HCT116 (cell line): Measurements from ENCODE around the gene SLC2A13. TPM values are rescaled to one million over a fixed set of nuclear protein-coding genes. Genes with fewer than 3 reads are reported as not detected.

Experiments
- ATAC-seq: fragments of 200-7000 bp; cut with Tn5 transposase; 2 replicates; pipeline ENCODE4 v1.9.1; 2020; ENCODE audit warnings: mild to moderate bottlenecking, moderate library complexity
- BruUV-seq: library from RNA; stranded (reverse); fragments of 400-500 nt; replicated peaks from 2 replicates; lab custom pipeline; 2021; lab: Mats Ljungman, UMichigan
- CTCF ChIA-PET: fragments of 300-600 bp; sonication (Branson Sonifier 250); formaldehyde crosslinking; loops from one replicate; lab custom pipeline; 2021; ENCODE audit warnings: antibody characterized with exemption; lab: Charles Lee
- POLR2A ChIA-PET: fragments of 300-600, 350-600 bp; sonication (Branson Sonifier 250); formaldehyde crosslinking; loops from one replicate; lab custom pipeline; 2021; ENCODE audit warnings: antibody characterized with exemption; lab: Charles Lee
- RAD21 ChIA-PET, 2 experiments: fragments of 300-600 bp; sonication (Branson Sonifier 250); formaldehyde crosslinking; loops; one replicate each; lab custom pipeline; 2023; ENCODE audit warnings: low total read pairs in 2 of 2; ENCODE audit not compliant: uncharacterized antibody in 2 of 2, unreplicated experiment in 2 of 2, low non-redundant PET in 1 of 2; lab: Charles Lee
- DNase-seq: peaks from one replicate; pipeline ENCODE4 v3.0.0-alpha.2; 2010; ENCODE audit warnings: low read depth, low spot score
- H2AFZ ChIP-seq: fragments of 200-600 bp; shearing (Covaris generic), sonication (generic); 2 replicates; pipeline ENCODE4 v1.6.1; 2017; ENCODE audit warnings: low read depth, mixed run types, mixed read lengths, antibody characterized with exemption, low read length; ENCODE audit not compliant: poor library complexity, severe bottlenecking
- H3K27ac ChIP-seq: 2 replicates; pipeline ENCODE4 v1.5.1; 2012; ENCODE audit warnings: low read depth, low read length
- H3K27me3 ChIP-seq: fragments of 200-600 bp; sonication (generic); 2 replicates; pipeline ENCODE4 v1.6.1; 2016; ENCODE audit warnings: mixed run types, low read length, mixed read lengths; ENCODE audit not compliant: insufficient read depth
- H3K36me3 ChIP-seq, 2 experiments: fragments of 200-500 bp in 1 of 2; fragments of 200-600 bp in 1 of 2; sonication (Bioruptor generic) in 1 of 2; sonication (generic) in 1 of 2; 2 replicates each; pipeline versions ENCODE4 v1.5.1 to v1.6.1; 2014 to 2016; ENCODE audit warnings: low read length in 2 of 2, inconsistent platforms in 1 of 2, mixed read lengths in 1 of 2, mixed run types in 1 of 2; ENCODE audit not compliant: insufficient read depth in 2 of 2, control insufficient read depth in 1 of 2
- H3K4me1 ChIP-seq, 2 experiments: fragments of 200-600 bp in 1 of 2; sonication (generic) in 1 of 2; 2 replicates each; pipeline versions ENCODE4 v1.5.1 to v1.6.1; 2012 to 2017; ENCODE audit warnings: low read length in 2 of 2, inconsistent platforms in 1 of 2, mild to moderate bottlenecking in 1 of 2, mixed read lengths in 1 of 2, mixed run types in 1 of 2, moderate library complexity in 1 of 2; ENCODE audit not compliant: insufficient read depth in 2 of 2, control insufficient read depth in 1 of 2
- H3K4me2 ChIP-seq: fragments of 200-600 bp; sonication (generic); 2 replicates; pipeline ENCODE4 v1.6.1; 2017; ENCODE audit warnings: mixed run types, low read length, mixed read lengths
- H3K4me3 ChIP-seq, 2 experiments: fragments of 200-600 bp in 1 of 2; sonication (generic) in 1 of 2; replicated peaks in 1 of 2; 2 replicates each; pipeline ENCODE4 v1.5.1; 2011 to 2016; ENCODE audit warnings: low read length in 2 of 2, control low read depth in 1 of 2, low read depth in 1 of 2, mild to moderate bottlenecking in 1 of 2, mixed read lengths in 1 of 2, mixed run types in 1 of 2
- H3K79me2 ChIP-seq: fragments of 200-600 bp; sonication (generic); 2 replicates; pipeline ENCODE4 v1.6.1; 2017; ENCODE audit warnings: mild to moderate bottlenecking, mixed run types, low read length, moderate library complexity, mixed read lengths; ENCODE audit not compliant: insufficient read depth
- H3K9ac ChIP-seq: fragments of 200-600 bp; sonication (generic); 2 replicates; pipeline ENCODE4 v1.6.1; 2016; ENCODE audit warnings: low read length, mixed read lengths
- H3K9me2 ChIP-seq: fragments of 200-600 bp; sonication (generic), shearing (Covaris generic); 2 replicates; pipeline ENCODE4 v1.6.1; 2017; ENCODE audit warnings: mixed run types, mild to moderate bottlenecking, moderate library complexity; ENCODE audit not compliant: insufficient read depth
- H3K9me3 ChIP-seq, 2 experiments: fragments of 200-500 bp in 1 of 2; fragments of 200-600 bp in 1 of 2; sonication (Bioruptor generic) in 1 of 2; sonication (generic) in 1 of 2; 2 replicates each; pipeline ENCODE4 v1.6.1; 2014 to 2017; ENCODE audit warnings: low read length in 2 of 2, mixed read lengths in 2 of 2, inconsistent platforms in 1 of 2, low read depth in 1 of 2, mild to moderate bottlenecking in 1 of 2, mixed run types in 1 of 2, moderate library complexity in 1 of 2; ENCODE audit not compliant: control insufficient read depth in 1 of 2, insufficient read depth in 1 of 2
- H4K20me1 ChIP-seq: fragments of 200-600 bp; sonication (generic), shearing (Covaris generic); 2 replicates; pipeline ENCODE4 v1.6.1; 2017; ENCODE audit warnings: mixed run types, mild to moderate bottlenecking, moderate library complexity; ENCODE audit not compliant: insufficient read depth
- EZH2 ChIP-seq: fragments of 200-600 bp; sonication (generic); IDR thresholded peaks from 2 replicates; pipeline ENCODE4 v1.6.1; 2017; ENCODE audit warnings: antibody characterized with exemption, mixed run types
- EZH2phosphoT487 ChIP-seq: fragments of 200-600 bp; IDR thresholded peaks from 2 replicates; pipeline ENCODE4 v1.6.1; 2018; ENCODE audit warnings: antibody characterized with exemption, borderline replicate concordance
- FOSL1 ChIP-seq: IDR thresholded peaks from 2 replicates; pipeline ENCODE4 v1.6.1; 2012; ENCODE audit warnings: low read depth
- POLR2A ChIP-seq: IDR thresholded peaks from 2 replicates; pipeline ENCODE4 v1.7.0; 2011; ENCODE audit warnings: borderline replicate concordance; ENCODE audit not compliant: insufficient read depth, insufficient read length; ENCODE audit errors: extremely low read depth
- SIN3A ChIP-seq: IDR thresholded peaks from 2 replicates; pipeline ENCODE4 v1.6.1; 2012; ENCODE audit warnings: low read depth
- SP1 ChIP-seq: IDR thresholded peaks from 2 replicates; pipeline ENCODE4 v1.6.1; 2012; ENCODE audit warnings: low read depth
- SRF ChIP-seq: IDR thresholded peaks from 2 replicates; pipeline ENCODE4 v1.6.1; 2012; ENCODE audit warnings: low read depth
- ZBTB33 ChIP-seq: IDR thresholded peaks from 2 replicates; pipeline ENCODE4 v1.6.1; 2011; ENCODE audit warnings: mild to moderate bottlenecking, low read length, moderate library complexity; ENCODE audit not compliant: insufficient replicate concordance; ENCODE audit errors: extremely low read depth
- ZFX ChIP-seq: fragments of 450-650 bp; IDR thresholded peaks from 2 replicates; pipeline ENCODE4 v1.6.1; 2017
- intact Hi-C: fragments of 100-400 bp; cut with micrococcal nuclease; formaldehyde crosslinking; loops from 2 replicates; pipeline ENCODE4 v1.10.0; 2022
- total RNA-seq: library from RNA; stranded (reverse); gene quantifications from one replicate; pipeline ENCODE4 v1.2.1, GENCODE V29; 2021; ENCODE audit not compliant: unreplicated experiment
- TF ChIP-seq, protein P1 (sequence below): IDR thresholded peaks from 2 replicates; pipeline ENCODE4 v1.6.1; 2012
- TF ChIP-seq, protein P2 (sequence below), 3 experiments: fragments of 200-600 bp in 1 of 3; sonication (generic) in 1 of 3; IDR thresholded peaks in 2 of 3; conservative IDR thresholded peaks in 1 of 3; 2 replicates each; pipeline ENCODE4 v1.5.1; 2012 to 2017; ENCODE audit warnings: low read depth in 2 of 3, low read length in 2 of 3, antibody characterized with exemption in 1 of 3, borderline replicate concordance in 1 of 3, control low read depth in 1 of 3, mild to moderate bottlenecking in 1 of 3, mixed read lengths in 1 of 3, mixed run types in 1 of 3, moderate library complexity in 1 of 3; ENCODE audit not compliant: insufficient read depth in 1 of 3

SLC2A13 gene
- total RNA-seq, 1 experiment from 2014 or later = 6.8 TPM

DNA sequence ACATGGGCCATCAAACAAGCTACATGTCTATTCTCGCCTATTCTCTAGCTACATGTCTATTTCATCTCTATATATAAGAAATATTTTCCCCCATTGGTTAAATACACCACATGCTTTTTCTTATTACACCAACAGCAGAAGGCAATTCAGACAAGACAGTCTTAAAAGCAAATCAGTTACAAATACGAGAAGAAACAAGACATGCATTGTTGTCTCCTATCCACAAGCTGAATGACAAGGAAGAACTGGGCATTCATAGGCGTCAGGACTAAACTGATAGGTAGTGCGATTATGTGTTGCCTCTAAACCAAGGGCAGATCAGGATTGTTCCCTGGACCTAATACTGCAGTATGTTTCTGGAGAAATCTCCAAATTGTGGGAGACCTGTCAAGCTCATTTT, 19.4 kb downstream of the SLC2A13 start:
- ChIA-PET CTCF (no interaction called here), RAD21 (no interaction called here), POLR2A (interaction anchor here (1.5 kb wide), 1 partner anchor 15 kb away, joined by 3 read pairs; no protein-coding TSS in a partner anchor)
- no peak overlapping the region for H3K27ac ChIP-seq
- no peak overlapping the region for H3K9ac ChIP-seq
- ATAC-seq (no peak), DNase-seq (no peak)
- intact Hi-C loops = no loop called here
- no peaks in the 10 kb centered on the region; the same call in 1 of the 2 replicates for H4K20me1 ChIP-seq
- TF ChIP-seq ZBTB33 (no peak), EZH2phosphoT487 (no peak), SP1 (no peak), POLR2A (no peak), SRF (no peak), SIN3A (no peak), FOSL1 (no peak), ZFX (no peak), EZH2 (no peak)
- TF ChIP-seq, protein P1, sequence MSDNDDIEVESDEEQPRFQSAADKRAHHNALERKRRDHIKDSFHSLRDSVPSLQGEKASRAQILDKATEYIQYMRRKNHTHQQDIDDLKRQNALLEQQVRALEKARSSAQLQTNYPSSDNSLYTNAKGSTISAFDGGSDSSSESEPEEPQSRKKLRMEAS = no peak
- TF ChIP-seq, protein P2, sequence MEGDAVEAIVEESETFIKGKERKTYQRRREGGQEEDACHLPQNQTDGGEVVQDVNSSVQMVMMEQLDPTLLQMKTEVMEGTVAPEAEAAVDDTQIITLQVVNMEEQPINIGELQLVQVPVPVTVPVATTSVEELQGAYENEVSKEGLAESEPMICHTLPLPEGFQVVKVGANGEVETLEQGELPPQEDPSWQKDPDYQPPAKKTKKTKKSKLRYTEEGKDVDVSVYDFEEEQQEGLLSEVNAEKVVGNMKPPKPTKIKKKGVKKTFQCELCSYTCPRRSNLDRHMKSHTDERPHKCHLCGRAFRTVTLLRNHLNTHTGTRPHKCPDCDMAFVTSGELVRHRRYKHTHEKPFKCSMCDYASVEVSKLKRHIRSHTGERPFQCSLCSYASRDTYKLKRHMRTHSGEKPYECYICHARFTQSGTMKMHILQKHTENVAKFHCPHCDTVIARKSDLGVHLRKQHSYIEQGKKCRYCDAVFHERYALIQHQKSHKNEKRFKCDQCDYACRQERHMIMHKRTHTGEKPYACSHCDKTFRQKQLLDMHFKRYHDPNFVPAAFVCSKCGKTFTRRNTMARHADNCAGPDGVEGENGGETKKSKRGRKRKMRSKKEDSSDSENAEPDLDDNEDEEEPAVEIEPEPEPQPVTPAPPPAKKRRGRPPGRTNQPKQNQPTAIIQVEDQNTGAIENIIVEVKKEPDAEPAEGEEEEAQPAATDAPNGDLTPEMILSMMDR (IDR thresholded peaks at IDR 0.05 in 2 of 3, conservative IDR thresholded peaks at IDR 0.05 in 1 of 3; ENCODE audit: borderline replicate concordance in 1 of 3, insufficient read depth in 1 of 3, low read depth in 2 of 3, low read length in 2 of 3) = no peak
- H3K9me3 ChIP-seq = no peaks in the 10 kb centered on the region
- H3K4me2 ChIP-seq = no peak overlapping the region
- no TSS peak for BruUV-seq
- H3K27me3 ChIP-seq = no peaks in the 10 kb centered on the region
- H3K4me1 ChIP-seq = no peaks in the 10 kb centered on the region
- no peak overlapping the region for H3K4me3 ChIP-seq
- H3K36me3 ChIP-seq = no peaks in the 10 kb centered on the region
- no peaks in the 10 kb centered on the region for H3K79me2 ChIP-seq
- no peak overlapping the region for H2AFZ ChIP-seq
- H3K9me2 ChIP-seq = no peaks in the 10 kb centered on the region
